Left ventricle myocardium inferior (tissue), 1 donor: ENCODE data around the gene TBC1D9. TPM values are rescaled to one million over a fixed set of nuclear protein-coding genes. Genes with fewer than 3 reads are reported as not detected.

ENCODE experiments used
- DNase-seq: peaks from one replicate; pipeline ENCODE4 v3.0.0-alpha.2; 2020
- H3K27ac ChIP-seq: fragments of 200-600 bp; replicated peaks from 2 replicates; pipeline ENCODE4 v1.8.0; 2021
- H3K27me3 ChIP-seq: fragments of 200-600 bp; 2 replicates; pipeline ENCODE4 v1.8.0; 2021; ENCODE audit warnings: low read depth
- H3K36me3 ChIP-seq: fragments of 200-600 bp; 2 replicates; pipeline ENCODE4 v1.8.0; 2021
- H3K4me1 ChIP-seq: fragments of 200-600 bp; 2 replicates; pipeline ENCODE4 v1.8.0; 2021
- H3K4me3 ChIP-seq: fragments of 200-600 bp; 2 replicates; pipeline ENCODE4 v1.8.0; 2021; ENCODE audit warnings: mild to moderate bottlenecking, moderate library complexity
- H3K9me3 ChIP-seq: fragments of 200-600 bp; replicated peaks from 2 replicates; pipeline ENCODE4 v1.8.0; 2021
- CTCF ChIP-seq: fragments of 200-600 bp; IDR thresholded peaks from 2 replicates; pipeline ENCODE4 v1.8.0; 2021; ENCODE audit warnings: antibody characterized with exemption, mild to moderate bottlenecking, borderline replicate concordance
- intact Hi-C: fragments of 100-400 bp; cut with micrococcal nuclease; formaldehyde crosslinking; loops from one replicate; pipeline ENCODE4 v1.11.0; 2022
- total RNA-seq: library from RNA; stranded (reverse); fragmentation: NEBNext Ultra II Directional; extraction: Animal tissue kit (Norgen Biotek cat#: 25700); gene quantifications from one replicate; pipeline ENCODE4 v1.2.1, GENCODE V29; 2021
- donor health status: DM: no; HTN: yes; CAD: no; lungs with severe emphysema.

The TBC1D9 gene
- total RNA-seq, 1 donor from 2014 or later = 11.4 TPM

- H3K27ac ChIP-seq = peak overlapping the region; percentile 68
- intact Hi-C loops = no loop called here
- DNase-seq = peak; percentile 14
- H3K4me3 ChIP-seq = peak overlapping the region; percentile 35
- H3K9me3 ChIP-seq = no peaks in the 10 kb centered on the region
- peak; percentile 15 for TF ChIP-seq CTCF
- peaks cover 53% of the 10 kb centered on the region for H3K36me3 ChIP-seq
- H3K27me3 ChIP-seq = no peaks in the 10 kb centered on the region
- peaks cover 11% of the 10 kb centered on the region for H3K4me1 ChIP-seq
These were observed 114.3 kb downstream of the TBC1D9 start for GRCh38 chr4:140641789-140642439.

GRCh38 chr4:140641105-140641555 lies 115.1 kb downstream of the TBC1D9 start:
- Histone ChIP-seq H3K9me3 (no peaks in the 10 kb centered on the region), H3K27ac (peak overlapping the region; percentile 68), H3K4me1 (peaks cover 10% of the 10 kb centered on the region), H3K36me3 (peaks cover 50% of the 10 kb centered on the region), H3K27me3 (no peaks in the 10 kb centered on the region), H3K4me3 (peak overlapping the region; percentile 35)
- DNase-seq = no peak
- intact Hi-C loops = no loop called here
- TF ChIP-seq CTCF = no peak

GRCh38 chr4:140640150-140640748 lies 115.9 kb downstream of the TBC1D9 start:
- H3K4me3 ChIP-seq = no peak overlapping the region
- TF ChIP-seq CTCF = no peak
- H3K36me3 ChIP-seq = peaks cover 49% of the 10 kb centered on the region
- H3K9me3 ChIP-seq = no peaks in the 10 kb centered on the region
- H3K27me3 ChIP-seq = no peaks in the 10 kb centered on the region
- H3K4me1 ChIP-seq = peaks cover 18% of the 10 kb centered on the region
- intact Hi-C loops = no loop called here
- DNase-seq = no peak
- no peak overlapping the region for H3K27ac ChIP-seq

GRCh38 chr4:140639066-140639465 lies 117.1 kb downstream of the TBC1D9 start:
- H3K27ac ChIP-seq = no peak overlapping the region
- no peaks in the 10 kb centered on the region for H3K9me3 ChIP-seq
- no peak for TF ChIP-seq CTCF
- peaks cover 40% of the 10 kb centered on the region for H3K36me3 ChIP-seq
- no peak overlapping the region for H3K4me3 ChIP-seq
- no peak for DNase-seq
- intact Hi-C loops = no loop called here
- peaks cover 22% of the 10 kb centered on the region for H3K4me1 ChIP-seq
- no peaks in the 10 kb centered on the region for H3K27me3 ChIP-seq

GRCh38 chr4:140637836-140638235 lies 118.3 kb downstream of the TBC1D9 start:
- Histone ChIP-seq H3K4me1 (peaks cover 28% of the 10 kb centered on the region), H3K36me3 (peaks cover 40% of the 10 kb centered on the region), H3K9me3 (no peaks in the 10 kb centered on the region), H3K4me3 (no peak overlapping the region), H3K27me3 (no peaks in the 10 kb centered on the region), H3K27ac (no peak overlapping the region)
- intact Hi-C loops = no loop called here
- TF ChIP-seq CTCF = peak; percentile 63
- DNase-seq = no peak
